ENCODE data around the gene TMEM184B.
A peak's percentile ranks its signal among the peaks of the same experiment; 100 is the strongest.

The TMEM184B gene

DNA sequence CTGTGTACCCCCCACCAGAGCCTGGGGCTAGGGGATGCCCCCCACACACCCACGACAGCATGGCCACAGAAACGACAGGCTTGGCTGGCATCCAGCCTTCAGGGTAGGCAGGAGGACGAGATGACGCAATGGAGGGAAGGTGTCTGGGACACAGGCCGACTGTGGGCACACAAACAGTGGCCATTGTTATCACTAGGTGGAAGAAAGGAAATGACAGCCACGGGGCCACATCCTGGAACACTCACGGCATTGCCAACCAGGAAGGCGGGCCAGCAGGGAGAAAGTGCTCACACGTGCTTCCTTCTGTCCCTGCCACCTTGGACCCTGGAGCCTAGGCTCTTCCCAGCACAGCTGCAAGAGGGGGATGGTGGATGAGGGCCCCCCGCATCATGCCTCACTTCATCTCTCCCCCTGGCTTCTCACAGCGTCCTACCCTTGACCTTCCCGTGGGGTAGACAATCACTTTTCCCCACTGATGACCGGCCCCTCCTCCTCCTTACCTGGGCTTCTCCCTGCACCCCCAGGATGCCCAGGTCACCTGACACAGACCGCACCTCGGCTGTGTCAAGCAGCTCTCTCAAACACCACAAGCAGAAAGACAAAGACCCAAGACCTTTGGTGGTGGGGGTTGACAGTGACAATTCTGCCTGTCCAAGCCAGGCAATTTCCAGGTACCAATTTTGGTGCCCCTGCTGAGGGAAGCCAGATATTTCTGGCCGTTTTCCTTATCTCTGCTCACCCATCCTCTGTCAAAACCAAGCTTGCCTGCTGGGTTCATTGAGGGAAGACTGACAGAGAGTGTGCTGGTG, 99.8 kb downstream of the TMEM184B start:
- TF ChIP-seq ZFX (IDR thresholded peaks at IDR 0.05) = no peak
- TF ChIP-seq CTCF (conservative IDR thresholded peaks at IDR 0.05) = no peak
- peak overlapping the region; percentile 7 for H3K27ac ChIP-seq

DNA sequence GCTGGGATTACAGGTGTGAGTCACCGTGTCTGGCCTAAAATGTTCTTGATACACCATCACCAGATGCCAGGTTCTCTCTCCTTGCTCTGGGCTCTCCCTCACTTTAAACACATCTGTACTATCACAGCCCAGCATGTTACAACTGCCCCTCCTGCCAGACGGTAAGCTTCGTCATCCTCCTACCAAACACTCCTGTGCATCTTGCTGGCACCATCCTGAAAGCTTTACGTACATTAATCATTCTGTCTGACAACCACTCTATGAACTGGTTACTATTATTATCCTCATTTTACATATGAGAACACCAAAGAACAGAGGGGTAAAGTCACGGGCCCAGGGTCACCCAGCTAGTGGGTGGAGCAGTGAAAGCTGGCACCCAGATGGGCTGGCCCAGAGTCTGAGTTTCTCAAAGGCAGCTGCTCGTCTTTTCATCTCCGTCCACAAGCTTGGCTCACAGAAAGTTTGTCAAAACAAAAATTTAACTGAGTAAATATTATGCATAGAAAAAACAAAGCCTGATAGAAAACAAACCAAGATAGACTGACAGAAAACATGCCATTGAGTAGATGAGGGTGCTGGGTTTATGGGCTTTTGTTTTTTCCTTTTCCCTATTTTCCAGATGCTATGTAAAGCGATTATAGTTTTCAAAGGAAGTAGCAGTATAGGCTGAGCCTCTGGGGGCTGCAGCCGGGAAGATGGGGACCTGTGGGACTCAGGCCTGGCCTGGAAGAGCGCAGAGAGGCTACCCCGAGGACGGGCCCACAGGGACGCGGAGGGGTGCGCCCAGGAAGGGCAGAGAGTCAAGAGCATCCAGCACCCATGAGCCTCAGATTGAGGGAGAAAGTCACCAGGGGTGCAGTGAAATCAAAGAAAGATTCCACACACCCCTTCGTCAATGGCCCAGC, 100.6 kb downstream of the TMEM184B start:
- TF ChIP-seq CTCF (conservative IDR thresholded peaks at IDR 0.05) (no peak), ZFX (IDR thresholded peaks at IDR 0.05) (no peak)
- H3K27ac ChIP-seq = peak overlapping the region; percentile 7; the same call in 1 of the 2 replicates

- no peak overlapping the region for H3K27ac ChIP-seq
Measured at GRCh38 chr22:38170469-38170868, 102.3 kb downstream of the TMEM184B start.

More at GRCh38 chr22:38170469-38170868, 102.3 kb downstream of the TMEM184B start:
- TF ChIP-seq ZFX (IDR thresholded peaks at IDR 0.05) (no peak), CTCF (conservative IDR thresholded peaks at IDR 0.05) (no peak)
